K562 (cell line): ENCODE measurements around the gene TMEM205. TPM values are rescaled to one million over a fixed set of nuclear protein-coding genes. Genes with fewer than 3 reads are reported as not detected.

Experiments used
- BACH1 ChIP-seq: fragments of 200-800 bp; sonication (Bioruptor generic); IDR thresholded peaks from 2 replicates; pipeline ENCODE4 v1.6.1; 2016; ENCODE audit warnings: missing genetic modification characterization, missing compliant biosample characterization
- BRF1 ChIP-seq: IDR thresholded peaks from 3 replicates; pipeline ENCODE4 v1.6.1; 2011; ENCODE audit warnings: borderline replicate concordance, mild to moderate bottlenecking; ENCODE audit not compliant: insufficient read length; ENCODE audit errors: extremely low read depth
- EP300 ChIP-seq: IDR thresholded peaks from 2 replicates; pipeline ENCODE4 v1.6.1; 2012; ENCODE audit warnings: low read length, improper control_type of control experiment
- HSF4 ChIP-seq: fragments of 250-450 bp; sonication (Bioruptor Pico); IDR thresholded peaks from 2 replicates; pipeline ENCODE4 v2.1.2; 2022; ENCODE audit warnings: mild to moderate bottlenecking, moderate library complexity, borderline replicate concordance
- KDM4B ChIP-seq, 2 experiments: fragments of 450-650 bp in 1 of 2; sonication (generic) in 1 of 2; IDR thresholded peaks; 2 replicates each; pipeline ENCODE4 v1.6.1; 2016 to 2017; ENCODE audit warnings: borderline replicate concordance in 2 of 2, antibody characterized with exemption in 1 of 2, low read depth in 1 of 2, mild to moderate bottlenecking in 1 of 2
- LARP7 ChIP-seq: fragments of 450-650 bp; IDR thresholded peaks from 2 replicates; pipeline ENCODE4 v1.6.1; 2016
- MBD2 ChIP-seq: sonication (generic); IDR thresholded peaks from 2 replicates; pipeline ENCODE4 v1.6.1; 2016; ENCODE audit warnings: low read depth, borderline replicate concordance
- MTF1 ChIP-seq: fragments of 250-450 bp; sonication (Bioruptor Pico); IDR thresholded peaks from 2 replicates; pipeline ENCODE4 v1.9.0; 2021; ENCODE audit warnings: moderate library complexity, mild to moderate bottlenecking, inconsistent platforms, borderline replicate concordance
- PCBP2 ChIP-seq: fragments of 200-400 bp; formaldehyde crosslinking; IDR thresholded peaks from 2 replicates; pipeline ENCODE4 v1.6.1; 2018; ENCODE audit warnings: low read length, low read depth, mild to moderate bottlenecking, moderate library complexity; ENCODE audit not compliant: poor library complexity, severe bottlenecking
- RAD51 ChIP-seq: fragments of 450-650 bp; IDR thresholded peaks from 2 replicates; pipeline ENCODE4 v1.7.1; 2016; ENCODE audit warnings: low read depth, mild to moderate bottlenecking, borderline replicate concordance
- RB1 ChIP-seq: fragments of 450-650 bp; IDR thresholded peaks from 2 replicates; pipeline ENCODE4 v1.6.1; 2017; ENCODE audit warnings: low read depth, mild to moderate bottlenecking
- RBFOX2 ChIP-seq: fragments of 200-400 bp; formaldehyde crosslinking; IDR thresholded peaks from 2 replicates; pipeline ENCODE4 v1.6.1; 2017; ENCODE audit warnings: low read depth, mild to moderate bottlenecking, low read length, moderate library complexity
- TOE1 ChIP-seq, 2 experiments: fragments of 450-650 bp in 1 of 2; sonication (generic) in 1 of 2; formaldehyde crosslinking in 1 of 2; IDR thresholded peaks; 2 replicates each; pipeline versions ENCODE4 v1.7.1 to v1.8.0; 2016 to 2022; ENCODE audit warnings: borderline replicate concordance in 2 of 2, mild to moderate bottlenecking in 2 of 2, antibody characterized with exemption in 1 of 2, inconsistent platforms in 1 of 2, low read depth in 1 of 2, missing genetic modification reagents in 1 of 2, moderate library complexity in 1 of 2
- ZBED1 ChIP-seq: IDR thresholded peaks from 2 replicates; pipeline ENCODE4 v1.6.1; 2014
- ZKSCAN8 ChIP-seq: fragments of 200-800 bp; sonication (Bioruptor generic); IDR thresholded peaks from 2 replicates; pipeline ENCODE4 v1.6.1; 2016; ENCODE audit warnings: missing genetic modification characterization, missing compliant biosample characterization
- ZSCAN29 ChIP-seq: fragments of 450-650 bp; IDR thresholded peaks from 2 replicates; pipeline ENCODE4 v1.6.1; 2017
- polyA plus RNA-seq, 8 experiments: library from polyadenylated mRNA; depleted of rRNA in 4 of 8; stranded (reverse) in 5 of 8; unstranded in 3 of 8; fragments of >200 nt; fragmentation: Nextera tagmentation in 2 of 8; fragmentation: Illumina TruSeq in 1 of 8; extraction: Ambion mirVana in 2 of 8; extraction: Trizol in 1 of 8; gene quantifications; 2 replicates each; pipeline versions ENCODE4 v1.2.1 to v1.2.3, GENCODE V29; 2011 to 2014; ENCODE audit warnings: inconsistent platforms in 1 of 8, missing spikeins in 1 of 8
- total RNA-seq, 7 experiments: library from RNA; depleted of rRNA in 6 of 7; stranded (reverse); fragments of >200 nt in 6 of 7; fragmentation: Illumina TruSeq in 2 of 7; extraction: Trizol in 2 of 7; gene quantifications; 2 replicates each; pipeline versions ENCODE4 v1.2.1 to v1.2.3, GENCODE V29; 2011 to 2021; ENCODE audit warnings: low replicate concordance in 1 of 7
- TF ChIP-seq, protein P1 (sequence below): fragments of 450-650 bp; IDR thresholded peaks from 2 replicates; pipeline ENCODE4 v1.6.1; 2017; ENCODE audit warnings: antibody characterized with exemption
- TF ChIP-seq, protein P2 (sequence below): fragments of 450-650 bp; IDR thresholded peaks from 2 replicates; pipeline ENCODE4 v1.7.1; 2018; ENCODE audit warnings: mild to moderate bottlenecking, low read depth; ENCODE audit not compliant: partially characterized antibody
- TF ChIP-seq, protein P3 (sequence below), 3 experiments: fragments of 200-800 bp in 1 of 3; sonication (Bioruptor generic) in 1 of 3; sonication (generic) in 1 of 3; formaldehyde crosslinking in 1 of 3; IDR thresholded peaks; 2 replicates each; pipeline versions ENCODE4 v1.6.1 to v1.8.0; 2016 to 2022; ENCODE audit warnings: mild to moderate bottlenecking in 2 of 3, missing compliant biosample characterization in 2 of 3, missing genetic modification characterization in 2 of 3, missing genetic modification reagents in 1 of 3
- TF ChIP-seq, protein P4 (sequence below), 2 experiments: IDR thresholded peaks; 2 replicates each; pipeline ENCODE4 v1.6.1; 2011; ENCODE audit warnings: borderline replicate concordance in 1 of 2, control low read depth in 1 of 2, low read depth in 1 of 2, low read length in 1 of 2, mild to moderate bottlenecking in 1 of 2, mixed read lengths in 1 of 2, moderate library complexity in 1 of 2; ENCODE audit not compliant: insufficient read depth in 1 of 2, insufficient read length in 1 of 2, poor library complexity in 1 of 2, severe bottlenecking in 1 of 2; ENCODE audit errors: extremely low read depth in 1 of 2

The TMEM205 gene
- total and polyA plus RNA-seq, 9 of the 15 experiments (the other 6 are each of a cell fraction or from before 2014, with no cell fraction given), result 21.3 to 81.5 (median 44.1) TPM

DNA sequence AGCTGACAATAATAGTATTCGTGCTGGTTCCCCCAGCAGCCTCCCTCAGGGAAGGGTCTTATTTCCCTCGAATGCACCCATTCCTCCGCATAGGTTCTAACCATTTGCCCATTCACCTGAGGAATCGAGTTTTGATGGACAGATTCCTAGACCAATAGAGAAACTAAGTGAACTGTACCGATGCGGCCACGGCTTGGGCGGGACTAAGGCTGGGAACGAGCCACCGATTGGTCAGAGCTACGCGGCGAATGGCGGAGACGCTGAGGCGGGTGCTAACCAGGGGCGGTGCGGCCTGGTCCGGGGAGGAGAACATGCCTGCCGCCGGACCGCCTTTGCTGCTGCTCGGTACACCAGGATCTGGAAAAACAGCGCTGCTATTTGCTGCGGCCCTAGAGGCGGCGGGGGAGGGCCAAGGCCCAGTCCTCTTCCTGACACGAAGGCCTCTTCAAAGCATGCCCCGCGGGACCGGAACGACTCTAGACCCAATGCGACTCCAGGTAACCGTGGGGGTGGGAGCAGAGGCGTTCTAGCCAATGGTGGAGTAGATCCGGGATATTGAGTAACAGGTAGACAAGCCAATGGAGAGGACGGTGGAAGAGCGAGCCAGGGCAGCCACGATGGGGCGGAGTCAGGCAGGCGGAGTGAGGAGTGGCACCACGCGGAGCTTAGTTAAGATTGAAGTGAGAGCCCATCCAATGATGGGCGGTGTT lies 28.5 kb upstream of the TMEM205 start, which contains the start of gene SWSAP1 (continued):
- TF ChIP-seq, protein P1, sequence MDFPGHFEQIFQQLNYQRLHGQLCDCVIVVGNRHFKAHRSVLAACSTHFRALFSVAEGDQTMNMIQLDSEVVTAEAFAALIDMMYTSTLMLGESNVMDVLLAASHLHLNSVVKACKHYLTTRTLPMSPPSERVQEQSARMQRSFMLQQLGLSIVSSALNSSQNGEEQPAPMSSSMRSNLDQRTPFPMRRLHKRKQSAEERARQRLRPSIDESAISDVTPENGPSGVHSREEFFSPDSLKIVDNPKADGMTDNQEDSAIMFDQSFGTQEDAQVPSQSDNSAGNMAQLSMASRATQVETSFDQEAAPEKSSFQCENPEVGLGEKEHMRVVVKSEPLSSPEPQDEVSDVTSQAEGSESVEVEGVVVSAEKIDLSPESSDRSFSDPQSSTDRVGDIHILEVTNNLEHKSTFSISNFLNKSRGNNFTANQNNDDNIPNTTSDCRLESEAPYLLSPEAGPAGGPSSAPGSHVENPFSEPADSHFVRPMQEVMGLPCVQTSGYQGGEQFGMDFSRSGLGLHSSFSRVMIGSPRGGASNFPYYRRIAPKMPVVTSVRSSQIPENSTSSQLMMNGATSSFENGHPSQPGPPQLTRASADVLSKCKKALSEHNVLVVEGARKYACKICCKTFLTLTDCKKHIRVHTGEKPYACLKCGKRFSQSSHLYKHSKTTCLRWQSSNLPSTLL, result no peak
- TF ChIP-seq TOE1 (IDR thresholded peaks at IDR 0.05; ENCODE audit: borderline replicate concordance) (no peak; the same call in 1 of the 2 replicates), TOE1 (CRISPR knock-in tag; IDR thresholded peaks at IDR 0.05; ENCODE audit: borderline replicate concordance, low read depth) (no peak), LARP7 (no peak), KDM4B (IDR thresholded peaks at IDR 0.05; ENCODE audit: borderline replicate concordance in 2 of 2, low read depth in 1 of 2) (0 out of 4 replicates have a peak, but pooled peaks of 1 of the 2 experiments have one; percentile 24), MTF1 (CRISPR knock-in tag) (no peak), BRF1 (no peak), ZKSCAN8 (CRISPR knock-in tag) (no peak), ZBED1 (no peak), HSF4 (CRISPR knock-in tag) (no peak), PCBP2 (no peak), ZSCAN29 (no peak), MBD2 (peak; percentile 79), EP300 (no peak), RBFOX2 (peak; percentile 92), BACH1 (tag) (no peak), RAD51 (no peak), RB1 (peak; percentile 44; the same call in 1 of the 2 replicates)
- TF ChIP-seq, protein P2, sequence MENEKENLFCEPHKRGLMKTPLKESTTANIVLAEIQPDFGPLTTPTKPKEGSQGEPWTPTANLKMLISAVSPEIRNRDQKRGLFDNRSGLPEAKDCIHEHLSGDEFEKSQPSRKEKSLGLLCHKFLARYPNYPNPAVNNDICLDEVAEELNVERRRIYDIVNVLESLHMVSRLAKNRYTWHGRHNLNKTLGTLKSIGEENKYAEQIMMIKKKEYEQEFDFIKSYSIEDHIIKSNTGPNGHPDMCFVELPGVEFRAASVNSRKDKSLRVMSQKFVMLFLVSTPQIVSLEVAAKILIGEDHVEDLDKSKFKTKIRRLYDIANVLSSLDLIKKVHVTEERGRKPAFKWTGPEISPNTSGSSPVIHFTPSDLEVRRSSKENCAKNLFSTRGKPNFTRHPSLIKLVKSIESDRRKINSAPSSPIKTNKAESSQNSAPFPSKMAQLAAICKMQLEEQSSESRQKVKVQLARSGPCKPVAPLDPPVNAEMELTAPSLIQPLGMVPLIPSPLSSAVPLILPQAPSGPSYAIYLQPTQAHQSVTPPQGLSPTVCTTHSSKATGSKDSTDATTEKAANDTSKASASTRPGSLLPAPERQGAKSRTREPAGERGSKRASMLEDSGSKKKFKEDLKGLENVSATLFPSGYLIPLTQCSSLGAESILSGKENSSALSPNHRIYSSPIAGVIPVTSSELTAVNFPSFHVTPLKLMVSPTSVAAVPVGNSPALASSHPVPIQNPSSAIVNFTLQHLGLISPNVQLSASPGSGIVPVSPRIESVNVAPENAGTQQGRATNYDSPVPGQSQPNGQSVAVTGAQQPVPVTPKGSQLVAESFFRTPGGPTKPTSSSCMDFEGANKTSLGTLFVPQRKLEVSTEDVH, result no peak
- TF ChIP-seq, protein P3, sequence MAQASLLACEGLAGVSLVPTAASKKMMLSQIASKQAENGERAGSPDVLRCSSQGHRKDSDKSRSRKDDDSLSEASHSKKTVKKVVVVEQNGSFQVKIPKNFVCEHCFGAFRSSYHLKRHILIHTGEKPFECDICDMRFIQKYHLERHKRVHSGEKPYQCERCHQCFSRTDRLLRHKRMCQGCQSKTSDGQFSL (CRISPR knock-in tag; IDR thresholded peaks at IDR 0.05), result no peak
- TF ChIP-seq, protein P3 (tag; IDR thresholded peaks at IDR 0.05), result no peak
- TF ChIP-seq, protein P4, sequence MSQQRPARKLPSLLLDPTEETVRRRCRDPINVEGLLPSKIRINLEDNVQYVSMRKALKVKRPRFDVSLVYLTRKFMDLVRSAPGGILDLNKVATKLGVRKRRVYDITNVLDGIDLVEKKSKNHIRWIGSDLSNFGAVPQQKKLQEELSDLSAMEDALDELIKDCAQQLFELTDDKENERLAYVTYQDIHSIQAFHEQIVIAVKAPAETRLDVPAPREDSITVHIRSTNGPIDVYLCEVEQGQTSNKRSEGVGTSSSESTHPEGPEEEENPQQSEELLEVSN (IDR thresholded peaks at IDR 0.05; ENCODE audit: borderline replicate concordance in 1 of 2, extremely low read depth in 1 of 2, insufficient read depth in 1 of 2, insufficient read length in 1 of 2, low read depth in 1 of 2, low read length in 1 of 2, poor library complexity in 1 of 2, severe bottlenecking in 1 of 2), result peak; percentile 47 to 63
